ENCODE measurements around the gene ETV6. TPM values are rescaled to one million over a fixed set of nuclear protein-coding genes. Genes with fewer than 3 reads are reported as not detected.

ETV6 gene
- polyA plus RNA-seq, 1 donor (not counting 4 experiments of a cell fraction or from before 2014, with no cell fraction given), result 5.3 TPM

DNA sequence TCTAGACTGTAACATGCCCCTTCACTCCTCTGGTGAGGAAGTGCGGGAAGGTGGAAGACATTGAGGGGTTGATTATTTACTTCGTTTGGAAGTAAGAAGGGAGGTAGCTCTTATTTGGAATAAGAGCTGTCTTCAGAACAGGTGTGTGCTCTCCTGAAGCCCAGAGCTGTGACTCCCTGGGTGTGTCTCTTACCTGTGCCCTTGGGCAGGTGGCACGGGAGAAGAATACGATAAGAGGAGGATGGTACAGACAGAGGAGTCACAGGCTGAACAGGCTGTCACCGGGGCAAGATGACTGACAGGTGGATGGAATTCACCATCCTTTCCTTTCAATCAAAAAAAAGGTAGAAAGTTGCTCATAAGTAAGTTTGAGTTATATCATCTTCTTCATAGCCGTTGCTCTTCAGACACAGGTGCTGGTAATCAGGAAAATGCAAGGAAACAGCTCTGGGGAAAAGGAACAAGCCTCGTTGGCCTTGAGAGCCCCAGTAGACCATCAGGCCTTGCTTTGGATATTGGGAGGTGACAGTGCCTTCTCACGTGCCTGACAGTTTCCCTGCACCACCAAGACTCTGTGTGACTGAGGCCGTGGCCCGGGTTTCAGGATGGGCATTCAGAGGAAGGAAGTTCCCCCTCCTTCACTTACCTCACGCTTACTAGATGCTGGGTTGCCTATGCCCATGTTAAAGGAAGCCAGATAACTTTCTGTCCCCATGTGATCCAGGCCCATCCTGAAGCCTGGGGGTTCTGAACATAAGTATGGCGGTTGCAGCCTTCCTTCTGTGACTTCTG lies 120.4 kb downstream of the ETV6 start:
- no peaks in the 10 kb centered on the region for H3K9me3 ChIP-seq (ENCODE audit: control insufficient read depth, low read depth, low read length)
- H3K4me1 ChIP-seq (ENCODE audit: control insufficient read depth, extremely low read depth, insufficient read depth, low read length), result no peaks in the 10 kb centered on the region
- DNase-seq (ENCODE audit: low read depth, low spot score) (no peak), FAIRE-seq (no peak)
- no peaks in the 10 kb centered on the region for H4K20me1 ChIP-seq (ENCODE audit: control insufficient read depth, extremely low read depth, insufficient read depth, low read length)
- TF ChIP-seq EZH2 (IDR thresholded peaks at IDR 0.05; ENCODE audit: low read length), result no peak
- TF ChIP-seq, protein P1, sequence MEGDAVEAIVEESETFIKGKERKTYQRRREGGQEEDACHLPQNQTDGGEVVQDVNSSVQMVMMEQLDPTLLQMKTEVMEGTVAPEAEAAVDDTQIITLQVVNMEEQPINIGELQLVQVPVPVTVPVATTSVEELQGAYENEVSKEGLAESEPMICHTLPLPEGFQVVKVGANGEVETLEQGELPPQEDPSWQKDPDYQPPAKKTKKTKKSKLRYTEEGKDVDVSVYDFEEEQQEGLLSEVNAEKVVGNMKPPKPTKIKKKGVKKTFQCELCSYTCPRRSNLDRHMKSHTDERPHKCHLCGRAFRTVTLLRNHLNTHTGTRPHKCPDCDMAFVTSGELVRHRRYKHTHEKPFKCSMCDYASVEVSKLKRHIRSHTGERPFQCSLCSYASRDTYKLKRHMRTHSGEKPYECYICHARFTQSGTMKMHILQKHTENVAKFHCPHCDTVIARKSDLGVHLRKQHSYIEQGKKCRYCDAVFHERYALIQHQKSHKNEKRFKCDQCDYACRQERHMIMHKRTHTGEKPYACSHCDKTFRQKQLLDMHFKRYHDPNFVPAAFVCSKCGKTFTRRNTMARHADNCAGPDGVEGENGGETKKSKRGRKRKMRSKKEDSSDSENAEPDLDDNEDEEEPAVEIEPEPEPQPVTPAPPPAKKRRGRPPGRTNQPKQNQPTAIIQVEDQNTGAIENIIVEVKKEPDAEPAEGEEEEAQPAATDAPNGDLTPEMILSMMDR (optimal IDR thresholded peaks at IDR 0.05 in 1 of 3, IDR thresholded peaks at IDR 0.05 in 1 of 3, conservative IDR thresholded peaks at IDR 0.05 in 1 of 3; ENCODE audit: extremely low read depth in 1 of 3, insufficient read depth in 2 of 3, low read length in 3 of 3), result no peak
- H3K4me3 ChIP-seq (ENCODE audit: control insufficient read depth in 2 of 3, extremely low read depth in 1 of 3, insufficient read depth in 2 of 3, low read depth in 1 of 3, low read length in 3 of 3), result no peak overlapping the region
- H3K9me1 ChIP-seq (ENCODE audit: control insufficient read depth, extremely low read depth, insufficient read depth, low read length), result no peaks in the 10 kb centered on the region
- no peak overlapping the region for H3K4me2 ChIP-seq (ENCODE audit: control insufficient read depth, extremely low read depth, insufficient read depth, low read depth, low read length)
- no peaks in the 10 kb centered on the region for H3K27me3 ChIP-seq (ENCODE audit: control insufficient read depth, extremely low read depth, insufficient read depth, low read length)
- no peak overlapping the region for H3K9ac ChIP-seq (ENCODE audit: control insufficient read depth, extremely low read depth, insufficient read depth, low read length)
- no peak overlapping the region for H3K27ac ChIP-seq (ENCODE audit: control insufficient read depth, insufficient read depth, low read length)
- dilution Hi-C loops (cut with MboI; ENCODE audit: extremely low pct_ligation_motif_present, low sequenced_read_pairs), result no loop called here
- no peaks in the 10 kb centered on the region for H3K36me3 ChIP-seq (ENCODE audit: control insufficient read depth in 2 of 2, extremely low read depth in 1 of 2, insufficient read depth in 2 of 2, low read length in 2 of 2)
- H3K79me2 ChIP-seq (ENCODE audit: control insufficient read depth, insufficient read depth, low read length), result no peaks in the 10 kb centered on the region
- no peak overlapping the region for H2AFZ ChIP-seq (ENCODE audit: control insufficient read depth, low read length)

DNA sequence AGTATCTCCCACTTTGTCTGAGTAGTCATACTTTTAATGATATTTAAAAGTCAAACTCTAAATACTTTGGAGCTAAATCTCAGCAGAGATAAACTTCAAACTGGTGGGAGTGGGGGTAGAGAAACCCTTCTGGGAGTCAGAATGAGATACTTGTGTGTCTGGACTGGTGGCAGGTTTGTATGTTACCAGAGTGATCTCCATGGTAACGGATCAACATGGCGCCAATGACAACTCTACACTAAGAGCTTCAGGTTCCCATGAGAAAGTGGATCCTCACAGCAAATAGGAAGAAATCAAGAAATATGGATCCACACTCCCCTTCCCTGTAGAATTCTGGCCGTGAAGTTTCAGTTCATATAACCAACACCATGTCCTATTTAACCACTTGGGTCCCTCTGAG lies 121.9 kb downstream of the ETV6 start:
- Histone ChIP-seq H3K9ac (ENCODE audit: control insufficient read depth, extremely low read depth, insufficient read depth, low read length) (no peak overlapping the region), H3K4me3 (ENCODE audit: control insufficient read depth in 2 of 3, extremely low read depth in 1 of 3, insufficient read depth in 2 of 3, low read depth in 1 of 3, low read length in 3 of 3) (no peak overlapping the region), H4K20me1 (ENCODE audit: control insufficient read depth, extremely low read depth, insufficient read depth, low read length) (no peaks in the 10 kb centered on the region), H3K79me2 (ENCODE audit: control insufficient read depth, insufficient read depth, low read length) (no peaks in the 10 kb centered on the region), H2AFZ (ENCODE audit: control insufficient read depth, low read length) (no peak overlapping the region), H3K9me1 (ENCODE audit: control insufficient read depth, extremely low read depth, insufficient read depth, low read length) (no peaks in the 10 kb centered on the region), H3K36me3 (ENCODE audit: control insufficient read depth in 2 of 2, extremely low read depth in 1 of 2, insufficient read depth in 2 of 2, low read length in 2 of 2) (no peaks in the 10 kb centered on the region), H3K4me1 (ENCODE audit: control insufficient read depth, extremely low read depth, insufficient read depth, low read length) (no peaks in the 10 kb centered on the region), H3K9me3 (ENCODE audit: control insufficient read depth, low read depth, low read length) (no peaks in the 10 kb centered on the region), H3K27ac (ENCODE audit: control insufficient read depth, insufficient read depth, low read length) (no peak overlapping the region), H3K27me3 (ENCODE audit: control insufficient read depth, extremely low read depth, insufficient read depth, low read length) (no peaks in the 10 kb centered on the region), H3K4me2 (ENCODE audit: control insufficient read depth, extremely low read depth, insufficient read depth, low read depth, low read length) (no peak overlapping the region)
- no peak for FAIRE-seq
- DNase-seq (ENCODE audit: low read depth, low spot score), result no peak
- dilution Hi-C loops (cut with MboI; ENCODE audit: extremely low pct_ligation_motif_present, low sequenced_read_pairs), result no loop called here
- TF ChIP-seq EZH2 (IDR thresholded peaks at IDR 0.05; ENCODE audit: low read length), result no peak
- TF ChIP-seq, protein P1 (optimal IDR thresholded peaks at IDR 0.05 in 1 of 3, IDR thresholded peaks at IDR 0.05 in 1 of 3, conservative IDR thresholded peaks at IDR 0.05 in 1 of 3; ENCODE audit: extremely low read depth in 1 of 3, insufficient read depth in 2 of 3, low read length in 3 of 3), result no peak
